Measurements from ENCODE around the gene MS4A14. TPM values are rescaled to one million over a fixed set of nuclear protein-coding genes. Genes with fewer than 3 reads are reported as not detected.

Gene MS4A14, protein sequence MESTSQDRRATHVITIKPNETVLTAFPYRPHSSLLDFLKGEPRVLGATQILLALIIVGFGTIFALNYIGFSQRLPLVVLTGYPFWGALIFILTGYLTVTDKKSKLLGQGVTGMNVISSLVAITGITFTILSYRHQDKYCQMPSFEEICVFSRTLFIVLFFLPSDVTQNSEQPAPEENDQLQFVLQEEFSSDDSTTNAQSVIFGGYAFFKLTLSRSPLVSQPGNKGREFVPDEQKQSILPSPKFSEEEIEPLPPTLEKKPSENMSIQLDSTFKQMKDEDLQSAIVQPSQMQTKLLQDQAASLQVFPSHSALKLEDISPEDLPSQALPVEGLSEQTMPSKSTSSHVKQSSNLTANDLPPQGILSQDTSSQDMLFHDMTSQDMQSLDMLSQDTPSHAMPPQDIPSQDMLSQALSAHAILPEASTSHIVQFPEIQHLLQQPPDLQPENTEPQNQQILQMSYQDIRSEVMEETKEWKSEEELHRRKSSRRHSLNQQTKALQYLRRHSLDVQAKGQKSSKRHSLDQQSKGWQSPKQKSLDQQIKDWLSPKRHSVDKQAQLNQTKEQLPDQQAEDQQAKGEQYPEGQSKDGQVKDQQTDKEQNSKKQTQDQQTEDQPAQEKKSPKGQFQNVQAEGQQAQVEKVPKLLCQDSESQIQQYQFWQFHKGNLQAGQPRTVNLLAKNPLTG
- total RNA-seq, result not detected in 2 replicates

DNA sequence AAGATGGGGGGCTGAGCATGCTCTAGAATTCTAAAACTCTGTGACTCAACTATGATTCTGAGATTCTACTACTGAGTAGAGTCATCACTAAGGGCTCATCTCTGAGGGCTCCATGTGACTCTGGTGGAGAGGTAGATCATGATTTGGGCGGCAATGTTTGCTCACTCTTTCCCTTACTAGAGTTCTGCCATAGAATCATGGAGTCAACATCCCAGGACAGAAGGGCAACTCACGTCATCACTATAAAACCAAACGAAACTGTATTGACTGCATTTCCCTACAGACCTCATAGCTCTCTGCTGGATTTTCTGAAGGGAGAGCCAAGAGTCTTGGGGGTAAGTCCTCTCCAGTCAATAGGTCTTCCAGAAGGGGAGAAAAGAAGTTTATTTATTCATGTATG, at the start of gene MS4A14:
MS4A14 (plus strand) TSS at position 78 of the 400 bp plus-strand sequence; CDS start at position 198, 120 bp downstream.

DNA sequence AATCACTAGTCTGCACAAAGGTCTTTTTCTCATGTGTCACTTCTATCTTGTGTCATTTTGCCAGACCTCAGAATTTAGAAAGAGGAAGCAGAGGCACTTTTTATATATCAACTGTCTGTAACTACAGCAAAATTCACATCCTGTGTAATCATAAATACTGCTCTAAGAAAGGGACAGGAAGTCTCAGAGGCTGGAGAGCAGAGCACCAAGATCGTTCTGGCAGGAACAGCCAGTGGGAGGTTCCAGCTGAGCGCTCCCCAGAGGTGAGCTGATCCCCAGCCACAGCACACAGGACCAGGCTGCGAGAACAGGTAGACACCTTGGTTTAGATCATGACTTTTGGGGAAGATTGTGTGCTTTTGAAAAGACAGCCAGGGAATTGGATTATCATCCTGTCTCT, 17.9 kb upstream of the MS4A14 start, which contains the start of gene MS4A7:
MS4A7 (plus strand) TSS at position 179 of the 400 bp plus-strand sequence. CDS start 4,610 bp downstream, outside the sequence.

GRCh38 chr11:60429272-60429671, 33.0 kb downstream of the MS4A14 start, which contains the start of gene MS4A5:
Gene MS4A5, plus strand, starts transcription at chr11:60429572. Its CDS starts 103 bp downstream, at chr11:60429675.

DNA sequence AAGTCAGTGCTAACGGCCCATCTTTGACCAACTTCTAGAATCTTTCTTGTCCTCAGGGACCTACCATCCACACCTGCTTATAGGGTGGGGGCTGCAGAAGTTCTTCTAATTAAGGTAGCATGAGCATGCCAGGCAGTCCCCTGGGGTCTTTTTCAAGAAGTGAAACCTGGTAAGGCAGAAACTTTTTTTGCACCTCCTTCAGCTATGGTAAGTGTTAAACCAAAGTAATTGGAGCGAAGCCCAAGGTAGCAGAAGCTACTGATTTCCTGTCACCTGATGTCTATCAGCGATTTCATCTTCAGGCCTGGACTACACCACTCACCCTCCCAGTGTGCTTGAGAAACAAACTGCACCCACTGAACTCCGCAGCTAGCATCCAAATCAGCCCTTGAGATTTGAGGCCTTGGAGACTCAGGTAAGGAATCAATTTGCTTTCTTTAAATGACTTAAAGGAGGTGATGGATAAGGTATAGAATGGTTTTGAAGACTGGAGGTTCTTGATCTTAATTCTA, 59.3 kb downstream of the MS4A14 start, which contains the start of gene MS4A1:
MS4A1 (plus strand) TSS at position 317 of the 512 bp plus-strand sequence. CDS start 6,528 bp downstream, outside the sequence.

Other genes with a start within 250 kb of the MS4A14 start
- not detected in 2 replicates for gene MS4A6A, start 213.4 kb upstream of the MS4A14 start, total RNA-seq
- not detected in 2 replicates for gene MS4A4E, start 153.3 kb upstream of the MS4A14 start, total RNA-seq
- not detected in 2 replicates for gene MS4A4A, start 115.8 kb upstream of the MS4A14 start, total RNA-seq
- gene MS4A6E, start 69.2 kb upstream of the MS4A14 start, total RNA-seq, result not detected in 2 replicates
- gene MS4A7, start 17.9 kb upstream of the MS4A14 start, total RNA-seq, result not detected in 2 replicates
- not detected in 2 replicates for gene MS4A5, start 33.1 kb downstream of the MS4A14 start, total RNA-seq
- gene MS4A1, start 59.4 kb downstream of the MS4A14 start, total RNA-seq, result not detected in 2 replicates
- gene MS4A12, start 96.3 kb downstream of the MS4A14 start, total RNA-seq, result not detected in 2 replicates
- gene MS4A13, start 118.9 kb downstream of the MS4A14 start, total RNA-seq, result not detected in 2 replicates